Astrocyte (in vitro differentiated cells and primary cell): ENCODE data around the gene SORL1. TPM values are rescaled to one million over a fixed set of nuclear protein-coding genes. Genes with fewer than 3 reads are reported as not detected.

Experiments used
- DNase-seq: peaks from one replicate; pipeline ENCODE4 v3.0.0-alpha.2; 2010; ENCODE audit warnings: low read depth
- FAIRE-seq: peaks from 2 replicates; lab custom pipeline; 2011; peaks lifted over from hg19 to GRCh38; lab: Jason Lieb, UNC
- H2AFZ ChIP-seq: 2 replicates; pipeline ENCODE4 v1.6.0; 2012; ENCODE audit warnings: low read depth, low read length, inconsistent platforms
- H3K27ac ChIP-seq: 2 replicates; pipeline ENCODE4 v1.5.1; 2011; ENCODE audit warnings: low read depth, low read length, inconsistent platforms
- H3K27me3 ChIP-seq: 2 replicates; pipeline ENCODE4 v1.6.0; 2011; ENCODE audit warnings: low read length, inconsistent platforms; ENCODE audit not compliant: insufficient read depth
- H3K36me3 ChIP-seq: 2 replicates; pipeline ENCODE4 v1.5.1; 2011; ENCODE audit warnings: low read length, inconsistent platforms; ENCODE audit not compliant: insufficient read depth
- H3K4me1 ChIP-seq: 2 replicates; pipeline ENCODE4 v1.5.1; 2011; ENCODE audit warnings: low read length, inconsistent platforms; ENCODE audit not compliant: insufficient read depth
- H3K4me2 ChIP-seq: 2 replicates; pipeline ENCODE4 v1.6.0; 2012; ENCODE audit warnings: low read length, inconsistent platforms
- H3K4me3 ChIP-seq: 2 replicates; pipeline ENCODE4 v1.5.1; 2011; ENCODE audit warnings: low read depth, mild to moderate bottlenecking, low read length, inconsistent platforms; ENCODE audit not compliant: insufficient read depth
- H3K79me2 ChIP-seq: 2 replicates; pipeline ENCODE4 v1.6.0; 2012; ENCODE audit warnings: mild to moderate bottlenecking, low read length, inconsistent platforms; ENCODE audit not compliant: insufficient read depth
- H3K9ac ChIP-seq: 2 replicates; pipeline ENCODE4 v1.6.0; 2012; ENCODE audit warnings: mild to moderate bottlenecking, low read length, inconsistent platforms
- H3K9me3 ChIP-seq: 2 replicates; pipeline ENCODE4 v1.5.1; 2012; ENCODE audit warnings: low read depth, mild to moderate bottlenecking, low read length, inconsistent platforms; ENCODE audit not compliant: insufficient read depth
- H4K20me1 ChIP-seq: 2 replicates; pipeline ENCODE4 v1.6.0; 2012; ENCODE audit warnings: low read length, inconsistent platforms; ENCODE audit not compliant: insufficient read depth
- H3K27ac Mint-ChIP-seq: one replicate; pipeline ENCODE4 v1.8.0; 2021; ENCODE audit warnings: mild to moderate bottlenecking, mixed read lengths; ENCODE audit not compliant: unreplicated experiment
- H3K27me3 Mint-ChIP-seq: one replicate; pipeline ENCODE4 v1.8.0; 2021; ENCODE audit warnings: low read depth, mixed read lengths; ENCODE audit not compliant: unreplicated experiment
- H3K36me3 Mint-ChIP-seq: one replicate; pipeline ENCODE4 v1.8.0; 2021; ENCODE audit warnings: low read depth, mixed read lengths; ENCODE audit not compliant: unreplicated experiment
- H3K4me1 Mint-ChIP-seq: one replicate; pipeline ENCODE4 v1.8.0; 2021; ENCODE audit warnings: low read depth, mixed read lengths; ENCODE audit not compliant: unreplicated experiment
- H3K4me3 Mint-ChIP-seq: one replicate; pipeline ENCODE4 v1.8.0; 2021; ENCODE audit warnings: mild to moderate bottlenecking, moderate library complexity, mixed read lengths; ENCODE audit not compliant: unreplicated experiment
- H3K9me3 Mint-ChIP-seq: one replicate; pipeline ENCODE4 v1.8.0; 2021; ENCODE audit warnings: mild to moderate bottlenecking, mixed read lengths; ENCODE audit not compliant: unreplicated experiment
- EZH2 ChIP-seq: IDR thresholded peaks from 2 replicates; pipeline ENCODE4 v1.6.1; 2012; ENCODE audit warnings: mild to moderate bottlenecking, low read length, inconsistent platforms; ENCODE audit not compliant: insufficient read depth
- total RNA-seq: library from RNA; stranded (reverse); gene quantifications from 2 replicates; pipeline ENCODE4 v1.2.1, GENCODE V29; 2021
- TF ChIP-seq, protein P1 (sequence below): IDR thresholded peaks from 2 replicates; pipeline ENCODE4 v1.5.1; 2011; ENCODE audit warnings: low read depth, mild to moderate bottlenecking, inconsistent platforms, low read length, moderate library complexity; ENCODE audit not compliant: insufficient read depth

The SORL1 gene
- total RNA-seq, 1 donor from 2014 or later, result 4.1 TPM

DNA sequence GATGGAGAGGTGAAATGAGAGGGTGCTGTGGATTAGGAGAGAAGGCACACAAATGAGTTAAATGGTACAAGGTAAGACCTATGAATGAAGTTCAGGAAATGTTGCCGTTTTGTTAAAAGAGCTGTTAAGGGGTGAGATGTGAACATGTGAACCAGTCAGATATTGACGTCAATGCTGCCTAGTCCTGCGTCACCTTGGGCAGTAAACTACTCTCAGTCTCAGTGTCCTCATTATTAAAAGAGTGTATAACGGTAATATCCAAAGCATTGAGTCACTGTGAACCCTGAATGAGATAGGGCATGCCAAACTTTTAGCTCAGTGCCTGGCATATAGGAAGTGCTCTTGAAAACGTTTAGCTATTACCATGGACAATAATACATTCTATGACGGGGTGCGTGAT is 33.1 kb downstream of the SORL1 start:
- DNase-seq, result no peak
- no peak overlapping the region for H3K27ac ChIP-seq
- no peak overlapping the region for H3K4me3 Mint-ChIP-seq
- no peak overlapping the region for H3K27ac Mint-ChIP-seq
- H3K9me3 ChIP-seq, result no peaks in the 10 kb centered on the region
- H3K79me2 ChIP-seq, result no peaks in the 10 kb centered on the region
- no peaks in the 10 kb centered on the region for H4K20me1 ChIP-seq
- H3K27me3 Mint-ChIP-seq, result peaks cover 4% of the 10 kb centered on the region
- H3K27me3 ChIP-seq, result no peaks in the 10 kb centered on the region
- no peaks in the 10 kb centered on the region for H3K4me1 ChIP-seq
- no peak for FAIRE-seq
- H3K9me3 Mint-ChIP-seq, result peaks cover 2% of the 10 kb centered on the region
- H3K4me2 ChIP-seq, result no peak overlapping the region
- H3K9ac ChIP-seq, result no peak overlapping the region
- no peak for TF ChIP-seq EZH2
- TF ChIP-seq, protein P1, sequence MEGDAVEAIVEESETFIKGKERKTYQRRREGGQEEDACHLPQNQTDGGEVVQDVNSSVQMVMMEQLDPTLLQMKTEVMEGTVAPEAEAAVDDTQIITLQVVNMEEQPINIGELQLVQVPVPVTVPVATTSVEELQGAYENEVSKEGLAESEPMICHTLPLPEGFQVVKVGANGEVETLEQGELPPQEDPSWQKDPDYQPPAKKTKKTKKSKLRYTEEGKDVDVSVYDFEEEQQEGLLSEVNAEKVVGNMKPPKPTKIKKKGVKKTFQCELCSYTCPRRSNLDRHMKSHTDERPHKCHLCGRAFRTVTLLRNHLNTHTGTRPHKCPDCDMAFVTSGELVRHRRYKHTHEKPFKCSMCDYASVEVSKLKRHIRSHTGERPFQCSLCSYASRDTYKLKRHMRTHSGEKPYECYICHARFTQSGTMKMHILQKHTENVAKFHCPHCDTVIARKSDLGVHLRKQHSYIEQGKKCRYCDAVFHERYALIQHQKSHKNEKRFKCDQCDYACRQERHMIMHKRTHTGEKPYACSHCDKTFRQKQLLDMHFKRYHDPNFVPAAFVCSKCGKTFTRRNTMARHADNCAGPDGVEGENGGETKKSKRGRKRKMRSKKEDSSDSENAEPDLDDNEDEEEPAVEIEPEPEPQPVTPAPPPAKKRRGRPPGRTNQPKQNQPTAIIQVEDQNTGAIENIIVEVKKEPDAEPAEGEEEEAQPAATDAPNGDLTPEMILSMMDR, result no peak
- H3K4me3 ChIP-seq, result no peak overlapping the region
- H3K4me1 Mint-ChIP-seq, result peaks cover 15% of the 10 kb centered on the region
- no peaks in the 10 kb centered on the region for H3K36me3 ChIP-seq
- peaks cover 2% of the 10 kb centered on the region for H3K36me3 Mint-ChIP-seq
- no peak overlapping the region for H2AFZ ChIP-seq

DNA sequence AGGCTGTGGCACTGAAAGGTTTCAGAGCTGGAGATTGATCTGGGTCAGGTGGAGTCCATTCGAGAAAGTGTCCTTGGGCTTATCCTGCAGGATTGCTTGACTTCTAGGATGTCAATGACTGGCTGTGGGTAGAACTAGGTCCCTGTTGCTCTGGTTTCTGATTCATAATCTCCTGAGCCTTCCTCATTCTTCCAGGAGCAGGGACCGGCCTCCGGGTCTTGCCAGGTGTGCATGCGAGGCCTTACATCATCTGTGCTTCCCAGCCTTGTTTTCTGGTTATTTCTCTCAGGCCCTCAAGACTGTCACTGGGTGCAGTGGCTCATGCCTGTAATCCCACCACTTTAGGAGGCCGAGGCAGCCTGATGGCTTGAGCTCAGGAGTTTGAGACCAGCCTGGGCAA is 33.9 kb downstream of the SORL1 start:
- TF ChIP-seq, protein P1, result no peak
- TF ChIP-seq EZH2, result no peak
- no peaks in the 10 kb centered on the region for H3K9me3 ChIP-seq
- no peak for DNase-seq
- H3K27ac ChIP-seq, result no peak overlapping the region
- no peak overlapping the region for H3K4me3 ChIP-seq
- Mint-ChIP-seq H3K36me3 (peaks cover 2% of the 10 kb centered on the region), H3K9me3 (peaks cover 2% of the 10 kb centered on the region), H3K4me1 (peaks cover 15% of the 10 kb centered on the region), H3K27ac (no peak overlapping the region), H3K4me3 (no peak overlapping the region), H3K27me3 (peaks cover 4% of the 10 kb centered on the region)
- no peaks in the 10 kb centered on the region for H3K79me2 ChIP-seq
- no peaks in the 10 kb centered on the region for H3K4me1 ChIP-seq
- H3K27me3 ChIP-seq, result no peaks in the 10 kb centered on the region
- no peak for FAIRE-seq
- H3K9ac ChIP-seq, result no peak overlapping the region
- H4K20me1 ChIP-seq, result no peaks in the 10 kb centered on the region
- no peak overlapping the region for H3K4me2 ChIP-seq
- H3K36me3 ChIP-seq, result no peaks in the 10 kb centered on the region
- H2AFZ ChIP-seq, result no peak overlapping the region

DNA sequence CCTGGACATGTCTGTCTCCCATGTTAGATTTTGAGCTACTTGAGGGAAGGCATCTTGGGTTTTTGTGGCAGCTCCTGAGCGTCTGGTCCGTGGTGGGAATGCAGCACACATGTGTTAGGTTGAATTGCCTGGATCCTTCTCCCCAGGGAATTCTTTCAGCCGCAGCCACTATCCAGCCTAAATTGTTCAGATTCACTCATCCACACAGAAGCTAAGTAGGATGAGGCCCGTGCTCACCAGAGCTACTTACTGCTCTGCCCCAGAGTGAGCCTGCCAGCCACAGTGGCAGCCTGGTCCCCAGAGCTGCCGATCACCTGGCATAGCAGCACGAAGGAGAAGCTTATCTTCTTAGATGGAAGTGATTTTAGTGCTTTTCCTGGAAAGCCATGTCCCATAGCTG is 35.1 kb downstream of the SORL1 start:
- TF ChIP-seq, protein P1, result no peak
- TF ChIP-seq EZH2, result no peak
- H3K4me3 ChIP-seq, result no peak overlapping the region
- no peaks in the 10 kb centered on the region for H3K9me3 ChIP-seq
- Mint-ChIP-seq H3K4me3 (no peak overlapping the region), H3K27me3 (peaks cover 4% of the 10 kb centered on the region), H3K9me3 (peaks cover 2% of the 10 kb centered on the region), H3K36me3 (peaks cover 2% of the 10 kb centered on the region), H3K27ac (no peak overlapping the region), H3K4me1 (peaks cover 11% of the 10 kb centered on the region)
- no peaks in the 10 kb centered on the region for H3K4me1 ChIP-seq
- H3K79me2 ChIP-seq, result no peaks in the 10 kb centered on the region
- H3K27ac ChIP-seq, result no peak overlapping the region
- no peak overlapping the region for H3K4me2 ChIP-seq
- H3K9ac ChIP-seq, result no peak overlapping the region
- H3K36me3 ChIP-seq, result no peaks in the 10 kb centered on the region
- no peaks in the 10 kb centered on the region for H4K20me1 ChIP-seq
- no peaks in the 10 kb centered on the region for H3K27me3 ChIP-seq
- FAIRE-seq, result no peak
- DNase-seq, result no peak
- H2AFZ ChIP-seq, result no peak overlapping the region
